Astrocyte of the hippocampus (primary cell): Measurements from ENCODE around the gene STX2.
A peak's percentile ranks its signal among the peaks of the same experiment; 100 is the strongest.
"Not testable (repeated sequence)": the region's sequence is repeated elsewhere in the genome, so short reads cannot be mapped to it uniquely, and the experiment has no call there.

Experiments used
- DNase-seq: peaks from one replicate; pipeline ENCODE4 v3.0.0; 2011; ENCODE audit warnings: low read depth, low spot score

Gene STX2

GRCh38 chr12:130838951-130839769 lies at the start of gene STX2:
Gene STX2, minus strand, starts transcription at chr12:130839250. Its CDS starts 151 bp downstream, at chr12:130839099.
- DNase-seq: peak; percentile 96

GRCh38 chr12:130887190-130887589 lies 48.1 kb upstream of the STX2 start:
- not testable (repeated sequence) for DNase-seq

- DNase-seq: no peak
These were observed 42.5 kb upstream of the STX2 start for GRCh38 chr12:130881548-130881947.

GRCh38 chr12:130881046-130881445 lies 42.0 kb upstream of the STX2 start:
- DNase-seq: no peak

- no peak for DNase-seq
These were observed 41.4 kb upstream of the STX2 start for GRCh38 chr12:130880411-130880885.

GRCh38 chr12:130879781-130880389 lies 40.8 kb upstream of the STX2 start:
- DNase-seq: no peak

- no peak for DNase-seq
These were observed 40.2 kb upstream of the STX2 start for GRCh38 chr12:130879212-130879686.

GRCh38 chr12:130878193-130879185 lies 39.4 kb upstream of the STX2 start:
- DNase-seq: no peak

GRCh38 chr12:130877333-130877732 lies 38.3 kb upstream of the STX2 start:
- DNase-seq: no peak

- no peak for DNase-seq
These were observed 37.7 kb upstream of the STX2 start for GRCh38 chr12:130876758-130877157.

- no peak for DNase-seq
These were observed 37.2 kb upstream of the STX2 start for GRCh38 chr12:130876297-130876696.

GRCh38 chr12:130875708-130876107 lies 36.7 kb upstream of the STX2 start:
- not testable (repeated sequence) for DNase-seq

- no peak for DNase-seq
These were observed 36.1 kb upstream of the STX2 start for GRCh38 chr12:130875193-130875592.

- DNase-seq: no peak
These were observed 35.6 kb upstream of the STX2 start for GRCh38 chr12:130874696-130875095.

- no peak for DNase-seq
These were observed 34.8 kb upstream of the STX2 start for GRCh38 chr12:130873825-130874224.

- no peak for DNase-seq
These were observed 34.2 kb upstream of the STX2 start for GRCh38 chr12:130873106-130873795.

GRCh38 chr12:130872179-130873096 lies 33.4 kb upstream of the STX2 start:
- DNase-seq: peak; percentile 70

GRCh38 chr12:130871286-130872178 lies 32.5 kb upstream of the STX2 start, which contains the start of gene RAN:
Gene RAN, plus strand, starts transcription at chr12:130872066. Its CDS starts 528 bp downstream, at chr12:130872594.
- DNase-seq: peak; percentile 99
